Sigmoid colon (tissue), 7 donors: ENCODE measurements around the gene HAND2. TPM values are rescaled to one million over a fixed set of nuclear protein-coding genes. Genes with fewer than 3 reads are reported as not detected.

Experiments
- DNase-seq: peaks from one replicate; pipeline ENCODE4 v3.0.0-alpha.2; 2019
- H3K27ac ChIP-seq, 4 donors: fragments of 200-600 bp; sonication (generic); one replicate each; pipeline ENCODE4 v1.5.1; 2016 to 2019; ENCODE audit warnings: mild to moderate bottlenecking in 1 of 4
- H3K27me3 ChIP-seq, 3 donors: fragments of 200-600 bp; sonication (generic); one replicate each; pipeline ENCODE4 v1.5.1; 2019; ENCODE audit warnings: mild to moderate bottlenecking in 1 of 3
- H3K36me3 ChIP-seq, 4 donors: fragments of 200-600 bp; sonication (generic); one replicate each; pipeline ENCODE4 v1.5.1; 2016 to 2019
- H3K4me1 ChIP-seq, 4 donors: fragments of 200-600 bp; sonication (generic); one replicate each; pipeline ENCODE4 v1.5.1; 2017 to 2019
- H3K4me3 ChIP-seq, 4 donors: fragments of 200-600 bp; sonication (generic); one replicate each; pipeline ENCODE4 v1.5.1; 2017 to 2019; ENCODE audit warnings: mild to moderate bottlenecking in 2 of 4, moderate library complexity in 1 of 4
- H3K9me3 ChIP-seq, 4 donors: fragments of 200-600 bp in 3 of 4; sonication (generic) in 3 of 4; one replicate each; pipeline versions ENCODE4 v1.5.1 to v1.6.1; 2013 to 2019
- CTCF ChIP-seq, 4 experiments: fragments of 450-650 bp in 3 of 4; fragments of 200-600 bp in 1 of 4; IDR thresholded peaks; one replicate each; pipeline ENCODE4 v1.5.1; 2016 to 2019; ENCODE audit warnings: antibody characterized with exemption in 4 of 4, mild to moderate bottlenecking in 3 of 4, moderate library complexity in 2 of 4
- EP300 ChIP-seq, 4 donors: sonication (generic); formaldehyde crosslinking; IDR thresholded peaks; one replicate each; pipeline ENCODE4 v1.6.1; 2017; ENCODE audit warnings: antibody characterized with exemption in 4 of 4
- POLR2A ChIP-seq, 2 donors: fragments of 450-650 bp; IDR thresholded peaks; one replicate each; pipeline ENCODE4 v1.6.1; 2016; ENCODE audit warnings: antibody characterized with exemption in 2 of 2, mild to moderate bottlenecking in 2 of 2, moderate library complexity in 2 of 2
- POLR2AphosphoS5 ChIP-seq, 4 donors: sonication (generic); formaldehyde crosslinking; IDR thresholded peaks; one replicate each; pipeline ENCODE4 v1.6.1; 2017; ENCODE audit warnings: antibody characterized with exemption in 4 of 4
- WGBS, 2 donors: extraction: QIAGEN DNeasy Blood & Tissue Kit; methylation state at CpG; one replicate each; pipeline ENCODE4 v1.1.7; 2013; 5-methylcytosine and 5-hydroxymethylcytosine counted together
- intact Hi-C: fragments of 100-400 bp; cut with DNase I; formaldehyde crosslinking; loops from one replicate; pipeline ENCODE4 v1.15.1; 2023
- polyA plus RNA-seq, 3 donors: library from polyadenylated mRNA; stranded (reverse); fragments of 200-250 nt; gene quantifications; one replicate each; pipeline ENCODE4 v1.2.3, GENCODE V29; 2013
- total RNA-seq, 4 donors: library from RNA; depleted of rRNA; stranded (reverse); fragments of >200 nt; gene quantifications; one replicate each; pipeline ENCODE4 v1.1.0, GENCODE V29; 2016
- donor health status: healthy with polysubstance abuse.
- donor health status: Bipolar disorder and iron deficiency.
- donor health status: healthy.

The HAND2 gene
- total and polyA plus RNA-seq, 7 donors = 0.46 to 224 (median 141) TPM

- Histone ChIP-seq H3K27ac (peak overlapping the region in 3 of 4 donors; percentile 85 to 99 (median 99)), H3K4me1 (peaks cover 0 to 72% (median 58%) of the 10 kb centered on the region in 4 donors), H3K36me3 (no peaks in the 10 kb centered on the region), H3K27me3 (no peaks in the 10 kb centered on the region), H3K4me3 (peak overlapping the region; percentile 39 to 70 (median 54)), H3K9me3 (no peaks in the 10 kb centered on the region)
- 43 to 85% methylated on average over 27 of the region's 27 CpGs for WGBS, 2 donors
- no peak for TF ChIP-seq EP300 (IDR thresholded peaks at IDR 0.05)
- no peak for TF ChIP-seq POLR2AphosphoS5 (IDR thresholded peaks at IDR 0.05)
- no peak for TF ChIP-seq CTCF (IDR thresholded peaks at IDR 0.05)
- TF ChIP-seq POLR2A (IDR thresholded peaks at IDR 0.05) = no peak
- intact Hi-C loops = loop anchor here (2.0 to 5.0 kb wide), 7 partner anchors 135 to 811 kb away; partner anchors contain the start of gene SAP30
- DNase-seq = no peak
These were observed 22.3 kb downstream of the HAND2 start for GRCh38 chr4:173507471-173508385.

GRCh38 chr4:173506597-173507211 is 23.3 kb downstream of the HAND2 start:
- peak; percentile 76 for DNase-seq
- Histone ChIP-seq H3K27me3 (no peaks in the 10 kb centered on the region), H3K27ac (peak overlapping the region; percentile 14 to 99 (median 92)), H3K9me3 (no peaks in the 10 kb centered on the region), H3K4me1 (peaks cover 0 to 63% (median 48%) of the 10 kb centered on the region in 4 donors), H3K4me3 (peak overlapping the region; percentile 0 to 70 (median 38)), H3K36me3 (no peaks in the 10 kb centered on the region)
- TF ChIP-seq POLR2A (IDR thresholded peaks at IDR 0.05) = no peak
- TF ChIP-seq POLR2AphosphoS5 (IDR thresholded peaks at IDR 0.05) = no peak
- no peak for TF ChIP-seq EP300 (IDR thresholded peaks at IDR 0.05)
- intact Hi-C loops = loop anchor here (2.0 to 5.0 kb wide), 6 partner anchors 134 to 812 kb away; partner anchors contain the start of gene SAP30
- WGBS, 2 donors = 21 to 40% methylated on average over 35 of the region's 35 CpGs

DNA sequence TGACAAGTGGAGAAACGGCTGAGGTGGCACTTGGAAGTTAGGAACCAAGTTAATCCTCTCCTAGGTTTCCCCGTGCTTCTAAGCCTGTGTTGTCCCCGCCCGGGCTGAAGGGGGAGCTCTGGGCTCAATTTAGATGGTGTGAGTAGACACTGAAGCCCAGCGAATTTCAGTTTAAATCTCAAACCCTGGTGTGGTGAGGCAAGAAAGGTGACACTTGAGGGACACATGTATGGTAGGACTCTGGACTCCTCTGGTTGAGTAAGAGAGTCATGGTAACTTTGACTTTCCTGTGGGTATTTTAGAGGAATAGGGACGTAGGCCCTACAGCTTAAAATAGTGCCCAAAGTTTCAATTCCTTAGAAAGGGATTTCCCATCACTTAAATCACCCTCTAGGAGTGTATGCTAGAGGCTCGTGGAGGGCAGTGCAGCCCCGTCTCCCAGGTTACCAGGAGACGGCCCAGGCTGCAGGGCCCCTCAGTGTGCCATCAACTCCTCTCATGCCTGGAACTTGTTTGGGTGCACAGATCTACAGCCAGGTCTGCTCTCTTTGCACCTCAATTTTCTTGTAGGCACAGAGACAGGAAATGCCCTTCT is 24.0 kb downstream of the HAND2 start:
- H3K4me3 ChIP-seq = peak overlapping the region in 2 of 4 donors; percentile 58 to 70
- DNase-seq = peak; percentile 90
- 15 to 20% methylated on average over 9 of the region's 9 CpGs for WGBS, 2 donors
- TF ChIP-seq CTCF (IDR thresholded peaks at IDR 0.05) (peak; percentile 69 to 71 (median 70)), EP300 (IDR thresholded peaks at IDR 0.05) (no peak), POLR2AphosphoS5 (IDR thresholded peaks at IDR 0.05) (peak in 1 of 4 donors; percentile 21)
- H3K36me3 ChIP-seq = no peaks in the 10 kb centered on the region
- no peaks in the 10 kb centered on the region for H3K9me3 ChIP-seq
- H3K27ac ChIP-seq = peak overlapping the region; percentile 14 to 99 (median 92)
- intact Hi-C loops = loop anchor here (2.0 to 5.0 kb wide), 6 partner anchors 134 to 813 kb away; partner anchors contain the start of gene SAP30
- H3K4me1 ChIP-seq = peaks cover 0 to 56% (median 41%) of the 10 kb centered on the region in 4 donors
- no peaks in the 10 kb centered on the region for H3K27me3 ChIP-seq

DNA sequence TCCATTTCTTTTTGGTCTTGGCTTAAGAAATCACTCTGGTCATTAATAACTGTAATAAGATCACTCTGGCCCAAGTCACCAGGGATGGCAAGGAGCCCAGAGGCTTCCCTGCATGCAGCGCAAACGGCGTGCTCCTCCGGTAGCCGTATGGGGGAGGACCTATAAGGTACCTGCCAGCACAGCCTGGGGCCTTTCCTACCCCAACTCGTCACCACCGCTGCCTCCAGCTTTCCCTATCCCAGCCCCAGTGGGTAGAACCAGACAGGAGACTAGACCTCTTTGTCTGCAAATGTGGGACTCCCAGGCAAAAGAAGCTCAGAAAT is 25.9 kb downstream of the HAND2 start:
- Histone ChIP-seq H3K9me3 (no peaks in the 10 kb centered on the region), H3K27ac (no peak overlapping the region), H3K27me3 (no peaks in the 10 kb centered on the region), H3K4me1 (peaks cover 0 to 44% (median 29%) of the 10 kb centered on the region in 4 donors), H3K36me3 (no peaks in the 10 kb centered on the region), H3K4me3 (no peak overlapping the region)
- intact Hi-C loops = no loop called here
- no peak for DNase-seq
- WGBS, 2 donors = 49 to 74% methylated on average over 7 of the region's 7 CpGs
- no peak for TF ChIP-seq EP300 (IDR thresholded peaks at IDR 0.05)
- TF ChIP-seq POLR2AphosphoS5 (IDR thresholded peaks at IDR 0.05) = no peak
- TF ChIP-seq CTCF (IDR thresholded peaks at IDR 0.05) = no peak
- no peak for TF ChIP-seq POLR2A (IDR thresholded peaks at IDR 0.05)
